Osteoblast (primary cell): ENCODE measurements around the gene CDH4. TPM values are rescaled to one million over a fixed set of nuclear protein-coding genes. Genes with fewer than 3 reads are reported as not detected.

Experiments used
- DNase-seq: peaks from one replicate; pipeline ENCODE4 v3.0.0; 2011; ENCODE audit warnings: low spot score, mixed read lengths; ENCODE audit not compliant: insufficient read length; ENCODE audit errors: missing footprints
- H2AFZ ChIP-seq: 2 replicates; pipeline ENCODE4 v1.6.0; 2011; ENCODE audit warnings: mild to moderate bottlenecking, low read length
- H3K27ac ChIP-seq: 2 replicates; pipeline ENCODE4 v1.5.1; 2011; ENCODE audit warnings: mild to moderate bottlenecking, low read depth, low read length, moderate library complexity
- H3K27me3 ChIP-seq: 2 replicates; pipeline ENCODE4 v1.6.0; 2012; ENCODE audit warnings: mild to moderate bottlenecking, control low read depth, inconsistent platforms, low read length, moderate library complexity; ENCODE audit not compliant: insufficient read depth
- H3K36me3 ChIP-seq: 2 replicates; pipeline ENCODE4 v1.5.1; 2011; ENCODE audit warnings: mild to moderate bottlenecking, low read length, control low read depth, moderate library complexity; ENCODE audit not compliant: insufficient read depth
- H3K4me1 ChIP-seq: 2 replicates; pipeline ENCODE4 v1.5.1; 2011; ENCODE audit warnings: mild to moderate bottlenecking, low read length, control low read depth, moderate library complexity; ENCODE audit not compliant: insufficient read depth
- H3K4me2 ChIP-seq: 2 replicates; pipeline ENCODE4 v1.6.0; 2011; ENCODE audit warnings: mild to moderate bottlenecking, low read length; ENCODE audit not compliant: insufficient read depth
- H3K4me3 ChIP-seq: fragments of 200-600 bp; sonication (generic); 3 replicates; pipeline ENCODE4 v1.5.1; 2012; ENCODE audit warnings: mild to moderate bottlenecking, low read length, inconsistent platforms; ENCODE audit not compliant: insufficient read depth
- H3K79me2 ChIP-seq: 2 replicates; pipeline ENCODE4 v1.6.0; 2012; ENCODE audit warnings: mild to moderate bottlenecking, low read length, control low read depth, inconsistent platforms; ENCODE audit not compliant: insufficient read depth
- H3K9me3 ChIP-seq: 2 replicates; pipeline ENCODE4 v1.5.1; 2011; ENCODE audit warnings: low read depth, low read length, control low read depth
- H4K20me1 ChIP-seq: 2 replicates; pipeline ENCODE4 v1.6.0; 2012; ENCODE audit warnings: mild to moderate bottlenecking, low read length, control low read depth; ENCODE audit not compliant: insufficient read depth
- CTCF ChIP-seq: IDR thresholded peaks from 2 replicates; pipeline ENCODE4 v1.5.1; 2011; ENCODE audit warnings: mild to moderate bottlenecking, low read depth, low read length, moderate library complexity; ENCODE audit errors: extremely low read depth
- total RNA-seq: library from RNA; depleted of rRNA; stranded (reverse); fragments of >200 nt; gene quantifications from 2 replicates; pipeline ENCODE4 v1.2.3, GENCODE V29; 2012

Gene CDH4
- total RNA-seq, 1 donor: 1.1 TPM

GRCh38 chr20:61572789-61573188, 320.7 kb downstream of the CDH4 start:
- Histone ChIP-seq H3K9me3 (no peaks in the 10 kb centered on the region), H3K4me2 (no peak overlapping the region), H3K27me3 (no peaks in the 10 kb centered on the region), H3K36me3 (no peaks in the 10 kb centered on the region), H2AFZ (no peak overlapping the region), H3K79me2 (no peaks in the 10 kb centered on the region), H3K4me3 (no peak overlapping the region), H3K4me1 (no peaks in the 10 kb centered on the region), H4K20me1 (no peaks in the 10 kb centered on the region), H3K27ac (no peak overlapping the region)
- no peak for TF ChIP-seq CTCF
- DNase-seq: peak; percentile 43

- no peak for TF ChIP-seq CTCF
- no peaks in the 10 kb centered on the region for H4K20me1 ChIP-seq
- no peaks in the 10 kb centered on the region for H3K27me3 ChIP-seq
- H3K4me2 ChIP-seq: no peak overlapping the region
- H3K9me3 ChIP-seq: no peaks in the 10 kb centered on the region
- no peaks in the 10 kb centered on the region for H3K36me3 ChIP-seq
- H3K4me3 ChIP-seq: no peak overlapping the region
- no peak overlapping the region for H3K27ac ChIP-seq
- DNase-seq: peak; percentile 58
- H3K79me2 ChIP-seq: no peaks in the 10 kb centered on the region
- no peak overlapping the region for H2AFZ ChIP-seq
- H3K4me1 ChIP-seq: no peaks in the 10 kb centered on the region
Measured at GRCh38 chr20:61573415-61574305, 321.6 kb downstream of the CDH4 start.

- Histone ChIP-seq H2AFZ (no peak overlapping the region), H3K4me2 (no peak overlapping the region), H3K4me3 (no peak overlapping the region), H3K79me2 (no peaks in the 10 kb centered on the region), H3K27ac (no peak overlapping the region), H3K27me3 (no peaks in the 10 kb centered on the region), H3K9me3 (no peaks in the 10 kb centered on the region), H3K36me3 (no peaks in the 10 kb centered on the region), H4K20me1 (no peaks in the 10 kb centered on the region), H3K4me1 (no peaks in the 10 kb centered on the region)
- no peak for DNase-seq
- no peak for TF ChIP-seq CTCF
Measured at GRCh38 chr20:61575151-61575937, 323.3 kb downstream of the CDH4 start.

GRCh38 chr20:61576372-61576771, 324.3 kb downstream of the CDH4 start:
- no peaks in the 10 kb centered on the region for H3K9me3 ChIP-seq
- H3K27me3 ChIP-seq: no peaks in the 10 kb centered on the region
- H4K20me1 ChIP-seq: no peaks in the 10 kb centered on the region
- no peak overlapping the region for H3K4me3 ChIP-seq
- H3K36me3 ChIP-seq: no peaks in the 10 kb centered on the region
- no peaks in the 10 kb centered on the region for H3K79me2 ChIP-seq
- H2AFZ ChIP-seq: no peak overlapping the region
- no peak overlapping the region for H3K27ac ChIP-seq
- peak; percentile 51 for DNase-seq
- no peak overlapping the region for H3K4me2 ChIP-seq
- TF ChIP-seq CTCF: no peak
- no peaks in the 10 kb centered on the region for H3K4me1 ChIP-seq
